Germinal center (tissue), 1 donor: ENCODE results near the gene GPR12.
A peak's percentile ranks its signal among the peaks of the same experiment; 100 is the strongest.
"Not testable (repeated sequence)": the region's sequence is repeated elsewhere in the genome, so short reads cannot be mapped to it uniquely, and the experiment has no call there.

Experiments
- DNase-seq: peaks from one replicate; pipeline ENCODE4 v3.0.0; 2012; ENCODE audit warnings: mixed read lengths, low spot score

GPR12 gene

GRCh38 chr13:26747706-26748105 lies 12.9 kb downstream of the GPR12 start:
- no peak for DNase-seq

GRCh38 chr13:26743971-26744370 lies 16.6 kb downstream of the GPR12 start:
- no peak for DNase-seq

- no peak for DNase-seq
Observed at GRCh38 chr13:26742691-26743358, 17.8 kb downstream of the GPR12 start.

- no peak for DNase-seq
Observed at GRCh38 chr13:26735677-26736076, 24.9 kb downstream of the GPR12 start.

- DNase-seq = no peak
Observed at GRCh38 chr13:26727633-26728032, 33.0 kb downstream of the GPR12 start.

- no peak for DNase-seq
Observed at GRCh38 chr13:26727122-26727521, 33.5 kb downstream of the GPR12 start.

GRCh38 chr13:26726684-26727083 lies 33.9 kb downstream of the GPR12 start:
- no peak for DNase-seq

- DNase-seq = not testable (repeated sequence)
Observed at GRCh38 chr13:26723620-26724019, 37.0 kb downstream of the GPR12 start.

GRCh38 chr13:26722321-26722720 lies 38.3 kb downstream of the GPR12 start:
- DNase-seq = no peak

GRCh38 chr13:26721251-26722121 lies 39.1 kb downstream of the GPR12 start:
- no peak for DNase-seq

- no peak for DNase-seq
Observed at GRCh38 chr13:26719356-26719945, 41.1 kb downstream of the GPR12 start.

GRCh38 chr13:26718872-26719271 lies 41.7 kb downstream of the GPR12 start:
- no peak for DNase-seq

- DNase-seq = no peak
Observed at GRCh38 chr13:26718146-26718545, 42.4 kb downstream of the GPR12 start.

- no peak for DNase-seq
Observed at GRCh38 chr13:26716984-26717383, 43.6 kb downstream of the GPR12 start.

GRCh38 chr13:26713341-26713740 lies 47.2 kb downstream of the GPR12 start:
- DNase-seq = no peak

- DNase-seq = no peak
Observed at GRCh38 chr13:26711211-26711610, 49.4 kb downstream of the GPR12 start.

GRCh38 chr13:26710166-26710565 lies 50.4 kb downstream of the GPR12 start:
- no peak for DNase-seq

- DNase-seq = no peak
Observed at GRCh38 chr13:26709461-26709860, 51.1 kb downstream of the GPR12 start.

- no peak for DNase-seq
Observed at GRCh38 chr13:26708007-26708297, 52.6 kb downstream of the GPR12 start.

GRCh38 chr13:26707122-26708006 lies 53.2 kb downstream of the GPR12 start:
- DNase-seq = peak; percentile 32

- no peak for DNase-seq
Observed at GRCh38 chr13:26706381-26706780, 54.2 kb downstream of the GPR12 start.

GRCh38 chr13:26705536-26705935 lies 55.0 kb downstream of the GPR12 start:
- no peak for DNase-seq
